ENCODE measurements around the gene SLC13A2. TPM values are rescaled to one million over a fixed set of nuclear protein-coding genes. Genes with fewer than 3 reads are reported as not detected.

SLC13A2 gene
- total and polyA plus RNA-seq, 2 of the 4 experiments (the other 2 are of a cell fraction): not detected

DNA sequence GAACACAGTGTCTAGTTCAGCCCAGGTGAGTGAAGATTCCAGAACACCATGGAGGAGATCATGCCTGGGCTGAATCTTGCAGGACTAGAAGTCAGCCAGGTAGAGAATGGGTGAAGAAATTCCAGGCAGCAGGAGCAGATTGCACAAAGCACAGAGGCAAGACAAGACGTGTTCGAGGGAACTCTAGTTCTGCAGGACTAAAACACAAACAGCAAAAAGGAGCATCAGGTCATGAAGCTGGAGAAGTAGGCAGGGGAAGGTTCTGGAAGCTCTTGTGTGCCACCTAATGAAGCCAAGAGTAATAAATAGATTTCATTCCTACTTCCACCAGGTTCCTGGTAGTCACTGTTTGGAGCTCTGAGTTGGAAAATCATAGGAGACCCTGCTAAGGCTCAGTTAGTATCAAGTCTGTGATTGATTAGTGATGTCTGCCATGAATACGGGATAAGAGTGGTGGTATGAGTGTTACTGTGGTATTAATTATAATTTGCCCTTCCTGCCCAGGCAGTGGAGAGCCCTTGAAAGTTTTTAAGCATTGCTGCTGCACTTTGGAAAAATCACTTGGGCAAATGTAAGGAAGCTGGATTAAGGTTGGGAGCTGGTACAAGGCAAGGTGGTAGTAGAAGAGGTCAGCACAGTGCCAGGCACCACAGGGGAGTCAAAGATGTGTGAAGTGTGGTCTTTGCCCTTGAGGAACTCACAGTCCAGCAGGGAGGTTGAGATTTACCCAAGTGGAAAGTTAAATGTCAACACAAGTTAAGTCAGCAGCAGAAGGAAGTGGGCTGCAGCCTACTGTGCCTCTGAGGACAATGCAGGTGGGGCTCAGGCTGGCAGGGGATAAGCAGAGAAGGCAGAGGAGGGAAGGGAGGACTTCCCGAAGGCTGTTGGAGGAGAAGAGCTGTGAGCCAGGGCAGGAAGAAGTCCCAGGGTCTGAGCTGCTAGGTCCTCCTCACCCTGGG is 19.2 kb downstream of the SLC13A2 start:
- no peak overlapping the region for H3K4ac ChIP-seq (ENCODE audit: low read depth, low read length)
- H3K9me1 ChIP-seq (ENCODE audit: insufficient read depth, low read length): no peaks in the 10 kb centered on the region
- H3K4me1 ChIP-seq (ENCODE audit: control insufficient read depth, insufficient read depth, low read length): peaks cover 6% of the 10 kb centered on the region; the same call in 1 of the 2 replicates
- peaks cover 17% of the 10 kb centered on the region; the same call in 1 of the 2 replicates for H3K27me3 ChIP-seq (ENCODE audit: control insufficient read depth, insufficient read depth, low read length)
- H3K9ac ChIP-seq (ENCODE audit: low read depth, low read length): no peak overlapping the region
- no peak for DNase-seq
- no peak overlapping the region for H2BK15ac ChIP-seq (ENCODE audit: low read depth, low read length)
- no TSS peak for BruUV-seq (replicated peaks)
- no CpG with 5 or more reads among the region's 4 CpGs for WGBS, 2 experiments (ENCODE audit: extremely low coverage in 2 of 2, insufficient read length in 1 of 2)
- H3K27ac ChIP-seq (ENCODE audit: insufficient read depth, low read length): no peak overlapping the region
- dilution Hi-C loops (cut with HindIII; ENCODE audit: low sequenced_read_pairs, unreplicated experiment) (no loop called here), intact Hi-C loops (cut with micrococcal nuclease) (no loop called here), in situ Hi-C loops (cut with MboI; ENCODE audit: low sequenced_read_pairs) (loop anchor here (10.0 kb wide), 1 partner anchor 122 kb away; the partner anchor contains the start of gene RSKR)
- no peak overlapping the region; the same call in 1 of the 2 replicates for H4K91ac ChIP-seq (ENCODE audit: insufficient read depth, low read depth, low read length)
- H2AFZ ChIP-seq (replicated peaks; ENCODE audit: low read length, poor library complexity): peak overlapping the region; percentile 1
- no peak overlapping the region for H3K14ac ChIP-seq (replicated peaks; ENCODE audit: low read depth, low read length)
- 0 out of 2 replicates have a peak, but pooled peaks cover 5% of the 10 kb centered on the region for H4K20me1 ChIP-seq (ENCODE audit: insufficient read depth, low read length)
- ChIA-PET POLR2A (ENCODE audit: unreplicated experiment) (no interaction called here), CTCF (no interaction called here)
- H3K18ac ChIP-seq (ENCODE audit: low read depth, low read length): peak overlapping the region; percentile 49; the same call in 1 of the 2 replicates
- H3K79me1 ChIP-seq (ENCODE audit: low read depth in 1 of 2, low read length in 2 of 2): no peaks in the 10 kb centered on the region
- H2AK9ac ChIP-seq (replicated peaks; ENCODE audit: low read depth, low read length, poor library complexity): no peak overlapping the region
- H2AK5ac ChIP-seq (ENCODE audit: low read depth, low read length): peak overlapping the region; percentile 16; the same call in 1 of the 2 replicates
- H2BK5ac ChIP-seq (ENCODE audit: low read depth, low read length, poor library complexity, severe bottlenecking): no peak overlapping the region
- H3K23ac ChIP-seq (ENCODE audit: low read depth, low read length): no peak overlapping the region
- no peak overlapping the region for H2BK20ac ChIP-seq (ENCODE audit: low read depth, low read length)
- H4K5ac ChIP-seq (ENCODE audit: low read depth, low read length): peak overlapping the region; percentile 5; the same call in 1 of the 2 replicates
- no peaks in the 10 kb centered on the region for H3K36me3 ChIP-seq (ENCODE audit: control insufficient read depth, insufficient read depth, low read length)
- H4K8ac ChIP-seq (ENCODE audit: low read depth in 2 of 2, low read length in 2 of 2): peak overlapping the region in 1 of 2 experiments; percentile 85; a peak in 3 of 4 replicates
- H3K4me2 ChIP-seq (ENCODE audit: low read depth, low read length): no peak overlapping the region
- H3K4me3 ChIP-seq (ENCODE audit: insufficient read depth, low read depth, low read length): no peak overlapping the region
- H3K9me3 ChIP-seq (ENCODE audit: control insufficient read depth, insufficient read depth, low read length): no peaks in the 10 kb centered on the region
- no peak overlapping the region for H2BK120ac ChIP-seq (ENCODE audit: low read depth, low read length)
- H3K56ac ChIP-seq (ENCODE audit: extremely low read depth, insufficient read depth, low read length): no peak overlapping the region
- ATAC-seq (ENCODE audit: low read depth): no peak
- TF ChIP-seq, protein P1, sequence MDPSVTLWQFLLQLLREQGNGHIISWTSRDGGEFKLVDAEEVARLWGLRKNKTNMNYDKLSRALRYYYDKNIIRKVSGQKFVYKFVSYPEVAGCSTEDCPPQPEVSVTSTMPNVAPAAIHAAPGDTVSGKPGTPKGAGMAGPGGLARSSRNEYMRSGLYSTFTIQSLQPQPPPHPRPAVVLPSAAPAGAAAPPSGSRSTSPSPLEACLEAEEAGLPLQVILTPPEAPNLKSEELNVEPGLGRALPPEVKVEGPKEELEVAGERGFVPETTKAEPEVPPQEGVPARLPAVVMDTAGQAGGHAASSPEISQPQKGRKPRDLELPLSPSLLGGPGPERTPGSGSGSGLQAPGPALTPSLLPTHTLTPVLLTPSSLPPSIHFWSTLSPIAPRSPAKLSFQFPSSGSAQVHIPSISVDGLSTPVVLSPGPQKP (IDR thresholded peaks at IDR 0.05; ENCODE audit: borderline replicate concordance, low read depth, low read length): no peak
- TF ChIP-seq SMC3 (IDR thresholded peaks at IDR 0.05; ENCODE audit: low read depth, low read length): no peak
- TF ChIP-seq MAZ (IDR thresholded peaks at IDR 0.05; ENCODE audit: borderline replicate concordance, low read depth, low read length): no peak
- TF ChIP-seq, protein P2, sequence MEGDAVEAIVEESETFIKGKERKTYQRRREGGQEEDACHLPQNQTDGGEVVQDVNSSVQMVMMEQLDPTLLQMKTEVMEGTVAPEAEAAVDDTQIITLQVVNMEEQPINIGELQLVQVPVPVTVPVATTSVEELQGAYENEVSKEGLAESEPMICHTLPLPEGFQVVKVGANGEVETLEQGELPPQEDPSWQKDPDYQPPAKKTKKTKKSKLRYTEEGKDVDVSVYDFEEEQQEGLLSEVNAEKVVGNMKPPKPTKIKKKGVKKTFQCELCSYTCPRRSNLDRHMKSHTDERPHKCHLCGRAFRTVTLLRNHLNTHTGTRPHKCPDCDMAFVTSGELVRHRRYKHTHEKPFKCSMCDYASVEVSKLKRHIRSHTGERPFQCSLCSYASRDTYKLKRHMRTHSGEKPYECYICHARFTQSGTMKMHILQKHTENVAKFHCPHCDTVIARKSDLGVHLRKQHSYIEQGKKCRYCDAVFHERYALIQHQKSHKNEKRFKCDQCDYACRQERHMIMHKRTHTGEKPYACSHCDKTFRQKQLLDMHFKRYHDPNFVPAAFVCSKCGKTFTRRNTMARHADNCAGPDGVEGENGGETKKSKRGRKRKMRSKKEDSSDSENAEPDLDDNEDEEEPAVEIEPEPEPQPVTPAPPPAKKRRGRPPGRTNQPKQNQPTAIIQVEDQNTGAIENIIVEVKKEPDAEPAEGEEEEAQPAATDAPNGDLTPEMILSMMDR (conservative IDR thresholded peaks at IDR 0.05; ENCODE audit: low read depth, low read length): no peak
- TF ChIP-seq RAD21 (IDR thresholded peaks at IDR 0.05; ENCODE audit: low read length): no peak
- TF ChIP-seq, protein P3, sequence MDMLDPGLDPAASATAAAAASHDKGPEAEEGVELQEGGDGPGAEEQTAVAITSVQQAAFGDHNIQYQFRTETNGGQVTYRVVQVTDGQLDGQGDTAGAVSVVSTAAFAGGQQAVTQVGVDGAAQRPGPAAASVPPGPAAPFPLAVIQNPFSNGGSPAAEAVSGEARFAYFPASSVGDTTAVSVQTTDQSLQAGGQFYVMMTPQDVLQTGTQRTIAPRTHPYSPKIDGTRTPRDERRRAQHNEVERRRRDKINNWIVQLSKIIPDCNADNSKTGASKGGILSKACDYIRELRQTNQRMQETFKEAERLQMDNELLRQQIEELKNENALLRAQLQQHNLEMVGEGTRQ (IDR thresholded peaks at IDR 0.05; ENCODE audit: low read depth, low read length): no peak
- TF ChIP-seq POLR2A (IDR thresholded peaks at IDR 0.05; ENCODE audit: low read depth, low read length): no peak
- TF ChIP-seq CHD1 (IDR thresholded peaks at IDR 0.05; ENCODE audit: low read depth, low read length): no peak
- TF ChIP-seq BHLHE40 (IDR thresholded peaks at IDR 0.05; ENCODE audit: low read depth, low read length): no peak
- TF ChIP-seq RFX5 (IDR thresholded peaks at IDR 0.05; ENCODE audit: low read depth, low read length): no peak
- TF ChIP-seq CEBPB (IDR thresholded peaks at IDR 0.05; ENCODE audit: low read depth, low read length): no peak
- no peak for TF ChIP-seq FOS (IDR thresholded peaks at IDR 0.05; ENCODE audit: low read depth, low read length)
- TF ChIP-seq MAFK (IDR thresholded peaks at IDR 0.05; ENCODE audit: low read depth, low read length): no peak
- no peak for TF ChIP-seq MXI1 (IDR thresholded peaks at IDR 0.05; ENCODE audit: borderline replicate concordance, low read depth, low read length)
